H1 (cell line): ENCODE data around the gene LITAFD.

Source experiments
- CHD2 ChIP-seq: IDR thresholded peaks from 2 replicates; pipeline ENCODE4 v1.6.1; 2012; ENCODE audit warnings: low read length, improper control_type of control experiment
- EGR1 ChIP-seq: IDR thresholded peaks from 2 replicates; pipeline ENCODE4 v1.6.1; 2011; ENCODE audit warnings: low read depth, low read length, borderline replicate concordance
- EP300 ChIP-seq, 2 experiments: IDR thresholded peaks; 1 replicate in 1 of 2; 2 replicates in 1 of 2; pipeline ENCODE4 v1.6.1; 2011 to 2012; ENCODE audit warnings: low read depth in 2 of 2, low read length in 2 of 2, mild to moderate bottlenecking in 2 of 2, borderline replicate concordance in 1 of 2, inconsistent platforms in 1 of 2, moderate library complexity in 1 of 2
- EZH2 ChIP-seq: fragments of 200-600 bp; sonication (generic); IDR thresholded peaks from 2 replicates; pipeline ENCODE4 v1.7.1; 2012; ENCODE audit warnings: low read depth, mild to moderate bottlenecking, moderate library complexity, low read length, inconsistent platforms; ENCODE audit not compliant: severe bottlenecking
- GABPA ChIP-seq: IDR thresholded peaks from 2 replicates; pipeline ENCODE4 v1.6.1; 2011; ENCODE audit warnings: mild to moderate bottlenecking, low read length, moderate library complexity, borderline replicate concordance; ENCODE audit not compliant: insufficient read depth
- HDAC6 ChIP-seq: IDR thresholded peaks from one replicate; pipeline ENCODE4 v1.7.1; 2012; ENCODE audit warnings: low read depth, mild to moderate bottlenecking, inconsistent platforms, low read length, moderate library complexity
- POLR2A ChIP-seq, 2 experiments: IDR thresholded peaks; 1 replicate in 1 of 2; 2 replicates in 1 of 2; pipeline ENCODE4 v1.6.1; 2011; ENCODE audit warnings: low read depth in 2 of 2, low read length in 2 of 2, mild to moderate bottlenecking in 2 of 2; ENCODE audit errors: control extremely low read depth in 1 of 2
- POLR2AphosphoS5 ChIP-seq: IDR thresholded peaks from 2 replicates; pipeline ENCODE4 v1.6.1; 2011; ENCODE audit warnings: low read depth, low read length
- RBBP5 ChIP-seq: IDR thresholded peaks from 2 replicates; pipeline ENCODE4 v1.7.1; 2012; ENCODE audit warnings: low read depth, mild to moderate bottlenecking, inconsistent platforms, low read length, moderate library complexity, borderline replicate concordance
- RFX5 ChIP-seq: IDR thresholded peaks from 2 replicates; pipeline ENCODE4 v1.6.1; 2011; ENCODE audit warnings: low read depth, low read length, improper control_type of control experiment, borderline replicate concordance
- SAP30 ChIP-seq: fragments of 300-600 bp; sonication (generic); IDR thresholded peaks from 2 replicates; pipeline ENCODE4 v1.7.1; 2012; ENCODE audit warnings: low read length, moderate library complexity, mild to moderate bottlenecking, inconsistent platforms; ENCODE audit not compliant: insufficient read depth, insufficient replicate concordance
- SP1 ChIP-seq: IDR thresholded peaks from 2 replicates; pipeline ENCODE4 v1.6.1; 2011; ENCODE audit warnings: low read depth, low read length
- SRF ChIP-seq: IDR thresholded peaks from 2 replicates; pipeline ENCODE4 v1.6.1; 2011; ENCODE audit warnings: mild to moderate bottlenecking, low read depth, low read length, moderate library complexity
- TF ChIP-seq, protein P1 (sequence below), 3 experiments: IDR thresholded peaks; 1 replicate in 2 of 3; 2 replicates in 1 of 3; pipeline versions ENCODE4 v1.5.1 to v1.6.1; 2011; ENCODE audit warnings: low read length in 3 of 3, mild to moderate bottlenecking in 3 of 3, inconsistent platforms in 2 of 3, low read depth in 1 of 3, moderate library complexity in 1 of 3; ENCODE audit not compliant: insufficient read depth in 1 of 3; ENCODE audit errors: control extremely low read depth in 1 of 3

- TF ChIP-seq, protein P1, sequence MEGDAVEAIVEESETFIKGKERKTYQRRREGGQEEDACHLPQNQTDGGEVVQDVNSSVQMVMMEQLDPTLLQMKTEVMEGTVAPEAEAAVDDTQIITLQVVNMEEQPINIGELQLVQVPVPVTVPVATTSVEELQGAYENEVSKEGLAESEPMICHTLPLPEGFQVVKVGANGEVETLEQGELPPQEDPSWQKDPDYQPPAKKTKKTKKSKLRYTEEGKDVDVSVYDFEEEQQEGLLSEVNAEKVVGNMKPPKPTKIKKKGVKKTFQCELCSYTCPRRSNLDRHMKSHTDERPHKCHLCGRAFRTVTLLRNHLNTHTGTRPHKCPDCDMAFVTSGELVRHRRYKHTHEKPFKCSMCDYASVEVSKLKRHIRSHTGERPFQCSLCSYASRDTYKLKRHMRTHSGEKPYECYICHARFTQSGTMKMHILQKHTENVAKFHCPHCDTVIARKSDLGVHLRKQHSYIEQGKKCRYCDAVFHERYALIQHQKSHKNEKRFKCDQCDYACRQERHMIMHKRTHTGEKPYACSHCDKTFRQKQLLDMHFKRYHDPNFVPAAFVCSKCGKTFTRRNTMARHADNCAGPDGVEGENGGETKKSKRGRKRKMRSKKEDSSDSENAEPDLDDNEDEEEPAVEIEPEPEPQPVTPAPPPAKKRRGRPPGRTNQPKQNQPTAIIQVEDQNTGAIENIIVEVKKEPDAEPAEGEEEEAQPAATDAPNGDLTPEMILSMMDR (IDR thresholded peaks at IDR 0.05; ENCODE audit: control extremely low read depth in 1 of 3, insufficient read depth in 1 of 3, low read depth in 1 of 3, low read length in 3 of 3): no peak
- TF ChIP-seq GABPA: no peak
- TF ChIP-seq EZH2: no peak
- TF ChIP-seq HDAC6: no peak
- TF ChIP-seq POLR2AphosphoS5: no peak
- no peak for TF ChIP-seq POLR2A (IDR thresholded peaks at IDR 0.05; ENCODE audit: control extremely low read depth in 1 of 2, low read depth in 2 of 2, low read length in 2 of 2)
- TF ChIP-seq CHD2: no peak
- no peak for TF ChIP-seq RFX5
- TF ChIP-seq RBBP5: no peak
- no peak for TF ChIP-seq EP300 (IDR thresholded peaks at IDR 0.05; ENCODE audit: borderline replicate concordance in 1 of 2, low read depth in 2 of 2, low read length in 2 of 2)
- TF ChIP-seq EGR1: no peak
- TF ChIP-seq SP1: no peak
- no peak for TF ChIP-seq SAP30
- no peak for TF ChIP-seq SRF
Observed at GRCh38 chr16:8867932-8868415, 14.2 kb upstream of the LITAFD start.
